ENCODE measurements around the gene BNIP3.

BNIP3 gene

DNA sequence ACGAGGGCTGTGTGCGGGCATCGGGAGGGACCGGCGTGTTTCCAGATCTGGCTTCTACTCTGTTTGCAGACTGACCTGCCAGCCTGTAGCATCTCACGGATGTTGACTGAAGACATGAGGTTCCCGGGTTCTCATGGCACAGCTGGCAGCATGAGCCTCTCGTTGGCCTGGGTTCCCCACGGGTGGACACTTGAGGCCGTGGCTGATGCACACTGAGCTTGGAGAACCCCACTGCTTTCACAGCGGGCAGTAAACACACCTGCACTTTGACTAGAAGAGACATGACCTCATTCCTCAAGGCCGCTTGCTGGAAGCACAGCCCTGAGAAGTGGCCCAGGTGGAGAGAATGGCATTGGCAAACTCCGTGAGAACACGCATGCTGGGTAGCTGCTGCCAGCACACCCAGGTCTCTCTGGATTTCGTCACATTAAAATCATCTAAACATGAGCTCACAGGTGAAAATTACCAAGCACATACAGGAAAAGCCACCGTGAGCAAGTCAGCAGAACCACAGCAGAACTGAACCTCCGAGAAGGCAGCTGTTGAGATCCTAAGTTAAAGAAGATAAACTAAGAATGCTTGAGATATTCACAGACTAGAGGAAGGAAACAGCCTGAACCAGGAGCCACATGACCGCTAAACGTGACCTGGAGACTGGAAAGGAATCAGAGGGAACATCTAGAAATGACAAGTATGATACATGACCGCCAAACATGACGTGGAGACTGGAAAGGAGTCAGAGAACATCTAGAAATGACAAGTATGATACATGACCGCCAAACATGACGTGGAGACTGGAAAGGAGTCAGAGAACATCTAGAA lies 32.5 kb downstream of the BNIP3 start:
- DNase-seq, result no peak

GRCh38 chr10:131948501-131948900 lies 33.2 kb downstream of the BNIP3 start:
- no peak for DNase-seq

- DNase-seq, result no peak
Observed at GRCh38 chr10:131947631-131948347, 33.9 kb downstream of the BNIP3 start.

DNA sequence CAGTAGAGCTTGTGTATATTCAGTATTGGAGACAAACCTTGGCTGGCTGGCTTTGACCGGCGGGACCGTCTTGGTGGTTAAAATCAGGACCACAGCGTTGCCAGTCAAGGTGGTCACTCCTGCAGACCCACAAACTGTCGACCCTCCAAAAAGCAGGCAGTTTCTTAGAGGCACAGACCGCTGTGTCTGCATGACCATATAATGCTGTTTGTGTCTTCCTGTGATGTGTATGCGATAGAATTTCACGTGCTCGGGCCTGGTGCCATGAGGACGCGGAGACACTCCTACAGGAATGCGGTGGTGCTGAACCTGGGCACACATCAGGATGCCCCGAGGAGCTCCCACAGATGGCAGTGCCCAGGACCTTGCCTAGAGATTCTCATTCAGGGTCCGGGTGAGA lies 34.8 kb downstream of the BNIP3 start:
- no peak for DNase-seq

DNA sequence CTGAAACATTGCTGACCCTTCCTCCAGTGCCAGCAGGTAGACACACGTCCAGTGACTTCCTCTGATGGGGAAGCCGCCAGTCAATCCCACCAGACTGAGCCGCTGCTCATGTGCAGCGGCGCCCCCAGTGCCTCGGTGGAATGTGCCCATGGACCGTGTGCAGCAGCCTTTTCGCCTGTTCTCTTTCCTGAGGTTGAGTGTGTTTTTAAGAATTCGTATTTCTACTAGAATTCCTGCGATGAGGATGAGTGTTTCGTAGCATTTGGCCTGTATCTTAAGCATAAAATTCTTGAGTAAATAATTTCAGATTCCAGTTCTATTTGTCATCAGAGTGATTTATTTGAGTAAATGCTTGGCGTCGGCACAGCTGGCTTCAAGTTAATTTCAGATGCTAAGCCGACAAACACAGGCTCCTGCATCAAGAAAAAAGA lies 35.4 kb downstream of the BNIP3 start:
- DNase-seq, result no peak

DNA sequence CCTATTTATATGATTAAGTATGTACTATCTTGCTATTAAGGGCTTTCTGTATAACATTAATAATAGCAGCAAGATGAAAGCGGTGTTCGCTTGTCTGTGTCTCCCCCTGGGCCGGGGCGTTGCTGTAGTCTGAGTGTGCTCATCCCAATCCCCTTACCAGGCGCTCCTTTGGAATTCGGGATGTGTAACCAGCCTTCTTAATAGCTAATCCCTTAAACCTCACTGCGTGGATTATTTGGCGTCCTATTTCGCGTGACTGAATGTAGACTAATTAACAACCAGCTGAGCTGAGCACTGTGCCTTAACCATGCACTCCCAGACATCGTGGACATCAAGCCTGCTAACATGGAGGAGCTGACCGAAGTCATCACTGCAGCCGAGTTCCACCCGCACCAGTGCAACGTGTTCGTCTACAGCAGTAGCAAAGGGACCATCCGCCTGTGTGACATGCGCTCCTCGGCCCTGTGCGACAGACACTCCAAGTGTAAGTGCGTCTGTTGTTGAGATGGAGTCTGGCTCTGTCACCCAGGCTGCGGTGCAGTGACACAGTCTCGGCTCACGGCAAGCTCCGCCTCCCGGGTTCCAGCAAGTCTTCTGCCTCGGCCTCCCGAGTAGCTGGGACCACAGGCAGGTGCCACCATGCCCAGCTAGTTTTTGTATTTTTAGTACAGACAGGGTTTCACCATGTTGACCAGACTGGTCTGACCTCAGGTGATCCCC lies 36.6 kb downstream of the BNIP3 start:
- no peak for DNase-seq

GRCh38 chr10:131944412-131944811 lies 37.3 kb downstream of the BNIP3 start:
- DNase-seq, result no peak

GRCh38 chr10:131943021-131943814 lies 38.5 kb downstream of the BNIP3 start:
- peak; percentile 10 for DNase-seq

GRCh38 chr10:131942455-131942854 lies 39.3 kb downstream of the BNIP3 start:
- DNase-seq, result no peak

DNA sequence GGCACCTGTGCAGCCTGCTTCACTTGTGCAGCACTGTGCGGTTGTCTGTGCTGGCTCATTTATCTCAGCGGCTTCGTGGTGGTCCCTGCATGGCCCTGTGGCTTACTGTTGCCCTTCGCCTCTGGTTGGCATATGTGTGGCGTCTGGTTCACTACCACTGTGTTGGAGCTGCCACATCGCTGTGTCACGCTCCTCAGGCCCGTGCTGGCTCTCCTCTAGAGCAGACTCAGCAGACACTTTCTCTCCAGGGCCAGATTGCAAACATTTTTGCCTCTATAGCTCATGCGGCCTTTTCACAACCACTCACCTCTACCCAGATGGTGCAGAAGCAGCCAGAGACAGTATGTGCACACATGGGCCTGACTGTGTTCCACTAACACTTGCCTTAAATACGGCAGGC lies 43.0 kb downstream of the BNIP3 start:
- no peak for DNase-seq

GRCh38 chr10:131937836-131938235 lies 43.9 kb downstream of the BNIP3 start:
- no peak for DNase-seq

DNA sequence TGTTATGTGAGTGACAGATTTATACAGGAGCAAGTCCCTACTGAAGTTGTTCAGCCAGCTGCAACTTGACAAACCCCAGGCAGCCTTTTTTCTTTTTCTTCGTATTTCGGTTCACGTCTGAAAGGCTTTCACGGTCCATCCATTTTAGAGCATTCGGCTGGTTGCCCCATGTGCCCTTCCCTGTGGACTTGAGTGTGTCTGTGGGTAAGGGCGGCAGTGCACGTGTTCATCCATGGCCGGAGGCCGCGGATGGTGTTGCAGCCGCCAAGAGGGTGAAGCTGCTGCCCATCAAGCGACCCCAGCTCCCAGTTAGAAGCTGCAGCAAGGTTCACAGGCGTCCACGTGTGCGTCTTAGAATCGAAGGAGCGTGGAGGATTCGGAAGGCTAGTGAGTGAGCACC lies 45.0 kb downstream of the BNIP3 start:
- DNase-seq, result no peak

- DNase-seq, result no peak
Observed at GRCh38 chr10:131936294-131936693, 45.4 kb downstream of the BNIP3 start.

- DNase-seq, result no peak
Observed at GRCh38 chr10:131935260-131935659, 46.5 kb downstream of the BNIP3 start.

- no peak for DNase-seq
Observed at GRCh38 chr10:131934769-131935168, 47.0 kb downstream of the BNIP3 start.

DNA sequence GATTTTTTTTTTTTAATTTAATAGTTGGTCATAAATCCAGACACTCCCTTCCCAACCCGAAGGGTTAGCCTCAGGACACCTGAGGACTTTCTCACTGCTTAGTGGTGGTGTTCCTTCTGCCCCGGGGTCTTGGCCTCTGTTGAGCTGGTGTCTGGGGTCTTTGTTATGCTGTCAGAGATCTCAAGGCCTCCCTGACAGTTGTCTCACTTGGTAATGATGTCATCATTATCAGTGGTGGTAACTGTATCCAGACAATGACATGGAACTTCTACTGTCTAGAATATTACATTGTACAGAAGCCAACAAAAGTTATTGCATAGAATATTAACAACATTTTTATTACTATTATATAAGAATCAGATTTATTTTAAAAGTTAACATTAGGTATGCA lies 48.0 kb downstream of the BNIP3 start:
- DNase-seq, result no peak

- no peak for DNase-seq
Observed at GRCh38 chr10:131933016-131933695, 48.6 kb downstream of the BNIP3 start.

DNA sequence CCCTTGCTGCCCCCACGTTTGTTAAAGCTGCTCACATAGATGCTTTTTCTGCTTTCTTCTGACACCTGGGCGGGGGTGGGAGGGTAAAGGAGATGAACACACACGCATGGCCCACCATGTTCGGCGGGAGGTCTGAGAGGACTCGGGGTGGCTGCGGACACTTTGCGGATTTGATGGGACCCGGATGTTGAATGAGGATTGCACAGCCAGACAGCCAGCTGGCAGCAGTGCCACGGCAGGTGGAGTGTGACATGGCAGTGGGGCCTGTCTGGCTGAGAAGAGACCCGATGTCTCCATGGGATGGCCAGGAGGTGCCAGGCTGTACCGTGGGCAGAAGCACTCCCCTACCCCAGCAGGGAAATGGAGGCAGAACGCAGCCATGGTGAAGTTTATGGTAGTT lies 49.7 kb downstream of the BNIP3 start:
- no peak for DNase-seq

- no peak for DNase-seq
Observed at GRCh38 chr10:131930586-131931330, 51.0 kb downstream of the BNIP3 start.

DNA sequence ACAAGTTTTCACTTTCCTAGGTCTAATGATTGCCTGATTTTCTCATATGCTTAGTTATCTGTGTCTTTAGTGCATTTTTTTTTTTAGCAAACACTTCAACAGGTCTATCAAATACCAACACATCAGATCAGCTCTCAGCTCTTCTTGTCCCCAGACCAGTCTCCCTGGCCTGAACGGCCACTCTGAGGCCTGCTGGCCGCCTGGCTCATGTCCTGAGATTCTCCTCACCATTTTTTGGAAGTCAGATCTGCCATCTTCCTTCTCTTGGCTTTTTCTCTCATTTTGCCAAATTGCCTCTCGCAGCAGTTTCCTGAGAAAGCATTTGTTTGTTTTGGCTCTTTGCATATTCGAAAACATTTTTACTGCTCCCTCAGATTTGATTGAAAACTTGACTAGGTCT lies 51.6 kb downstream of the BNIP3 start:
- no peak for DNase-seq

DNA sequence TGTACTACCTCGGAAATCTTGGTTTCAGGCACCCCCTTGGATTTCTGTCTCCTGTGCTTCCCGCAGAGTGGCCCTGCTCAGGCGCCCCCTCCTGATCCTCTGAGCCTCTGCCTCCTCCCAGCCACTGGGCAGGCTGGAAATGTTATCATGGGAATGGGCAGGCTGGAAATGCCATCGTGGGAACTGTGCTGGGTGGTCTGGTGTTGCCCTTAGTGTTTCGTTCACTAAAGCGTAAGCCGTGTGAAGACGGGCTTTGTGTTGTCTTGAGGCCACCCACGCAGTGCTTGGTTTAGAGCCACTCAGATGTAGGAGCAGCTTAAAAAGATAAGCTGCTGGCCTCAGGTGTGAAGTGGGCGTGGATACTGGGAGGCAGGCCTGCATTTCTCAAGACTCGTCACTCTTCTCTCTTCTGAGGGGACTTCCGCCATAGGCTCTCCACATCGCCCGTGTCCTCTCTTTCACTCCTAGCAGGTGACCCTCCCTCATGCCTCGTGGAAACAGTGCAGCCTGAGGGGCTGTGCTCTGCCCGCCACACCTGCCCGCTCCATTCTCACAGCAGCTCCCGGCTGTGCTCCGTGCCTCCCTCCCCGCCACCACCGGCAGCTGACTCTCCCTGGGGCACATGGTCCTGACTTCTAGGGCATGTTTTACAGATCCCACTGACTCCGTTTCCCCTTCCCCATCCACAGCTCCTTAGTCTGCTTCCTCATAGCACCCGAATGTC lies 52.4 kb downstream of the BNIP3 start:
- no peak for DNase-seq

Data from NCI-H69 (cell line).